Right cardiac atrium (tissue), 5 donors: ENCODE data around the gene CBX2. TPM values are rescaled to one million over a fixed set of nuclear protein-coding genes. Genes with fewer than 3 reads are reported as not detected.

Experiments used
- ATAC-seq, 2 donors: fragments of 200-7000 bp; cut with Tn5 transposase; one replicate each; pipeline versions ENCODE4 v1.8.0 to v1.9.1; 2020; ENCODE audit warnings: moderate library complexity in 2 of 2, mild to moderate bottlenecking in 1 of 2
- DNase-seq, 3 donors: peaks; one replicate each; pipeline ENCODE4 v3.0.0-alpha.2; 2020
- H3K27ac ChIP-seq: one replicate; pipeline ENCODE4 v1.5.1; 2013; ENCODE audit warnings: mild to moderate bottlenecking, low read length, control low read depth, moderate library complexity
- H3K27me3 ChIP-seq: one replicate; pipeline ENCODE4 v1.6.1; 2013; ENCODE audit not compliant: control insufficient read depth, insufficient read depth
- H3K4me1 ChIP-seq: one replicate; pipeline ENCODE4 v1.6.1; 2013; ENCODE audit warnings: low read length; ENCODE audit not compliant: control insufficient read depth, insufficient read depth
- H3K4me3 ChIP-seq: one replicate; pipeline ENCODE4 v1.5.1; 2013; ENCODE audit warnings: low read length, control low read depth
- H3K9me3 ChIP-seq: one replicate; pipeline ENCODE4 v1.6.1; 2013; ENCODE audit warnings: low read length; ENCODE audit not compliant: control insufficient read depth
- WGBS: extraction: QIAGEN DNeasy Blood & Tissue Kit; methylation state at CpG from one replicate; pipeline ENCODE4 v1.1.7; 2013; 5-methylcytosine and 5-hydroxymethylcytosine counted together
- intact Hi-C, 4 donors: fragments of 100-400 bp; cut with DNase I; formaldehyde crosslinking; loops; one replicate each; pipeline versions ENCODE4 v1.11.0 to v1.14.0; 2022 to 2023
- polyA plus RNA-seq: library from polyadenylated mRNA; stranded (reverse); fragments of 200-250 nt; gene quantifications from one replicate; pipeline ENCODE4 v1.2.3, GENCODE V29; 2013
- total RNA-seq, 4 donors: library from RNA; stranded (reverse); fragmentation: NEBNext Ultra II Directional; extraction: Animal tissue kit (Norgen Biotek cat#: 25700); gene quantifications; one replicate each; pipeline ENCODE4 v1.2.1, GENCODE V29; 2021
- donor health status: healthy with polysubstance abuse.
- donor health status: DM: no; HTN: yes; CAD: no.
- donor health status: DM: no; HTN: no; CAD: no.
- donor health status: DM: no; HTN: yes; CAD: no; lungs with severe emphysema.
- donor health status: DM: yes; HTN: yes; CAD: no.

The CBX2 gene
- total and polyA plus RNA-seq, 5 donors, result 1.5 to 3.5 (median 2.4) TPM

- no peak overlapping the region for H3K27ac ChIP-seq
- H3K9me3 ChIP-seq, result no peaks in the 10 kb centered on the region
- WGBS, result 6% methylated on average over 74 of the region's 74 CpGs
- no peak overlapping the region for H3K4me3 ChIP-seq
- ATAC-seq, result peak; percentile 44 to 72
- H3K4me1 ChIP-seq, result no peaks in the 10 kb centered on the region
- peak; percentile 50 to 80 (median 79) for DNase-seq
- no peaks in the 10 kb centered on the region for H3K27me3 ChIP-seq
- intact Hi-C loops, result loop anchor here in 3 of 4 donors (5.0 to 10.0 kb wide), 3 partner anchors 125 to 202 kb away; no protein-coding TSS in a partner anchor
Measured at GRCh38 chr17:79789943-79790804, 12.2 kb downstream of the CBX2 start.

- H3K4me3 ChIP-seq, result no peak overlapping the region
- no peaks in the 10 kb centered on the region for H3K4me1 ChIP-seq
- WGBS, result 4% methylated on average over 68 of the region's 68 CpGs
- H3K27me3 ChIP-seq, result no peaks in the 10 kb centered on the region
- intact Hi-C loops, result loop anchor here in 2 of 4 donors (5.0 to 10.0 kb wide), 2 partner anchors 124 to 201 kb away; no protein-coding TSS in a partner anchor
- H3K9me3 ChIP-seq, result no peaks in the 10 kb centered on the region
- no peak overlapping the region for H3K27ac ChIP-seq
- DNase-seq, result peak; percentile 14 to 44 (median 28)
- no peak for ATAC-seq
Measured at GRCh38 chr17:79790805-79791734, 13.1 kb downstream of the CBX2 start.

DNA sequence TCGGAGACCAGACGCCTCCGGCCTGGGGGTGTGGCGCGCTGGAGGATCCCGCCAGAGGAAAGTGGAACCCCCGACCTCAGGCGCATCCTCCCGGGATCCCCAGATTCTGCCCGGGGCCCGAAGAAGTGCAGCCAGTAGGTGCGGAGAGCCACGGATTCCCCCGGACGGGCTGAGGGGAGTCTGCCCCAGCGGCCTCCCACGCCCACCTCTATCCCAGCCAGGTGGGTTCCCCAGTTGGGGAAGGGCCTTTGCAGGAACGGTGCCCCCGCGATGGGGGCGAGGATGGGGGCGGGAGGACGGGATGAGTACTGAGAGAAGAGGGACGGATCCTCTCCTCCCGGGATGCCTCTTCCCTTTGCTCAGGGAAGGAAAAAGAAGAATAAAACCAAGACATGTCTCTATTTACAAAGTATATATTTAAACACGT lies 13.8 kb downstream of the CBX2 start:
- no peaks in the 10 kb centered on the region for H3K27me3 ChIP-seq
- H3K9me3 ChIP-seq, result no peaks in the 10 kb centered on the region
- ATAC-seq, result no peak
- H3K4me3 ChIP-seq, result no peak overlapping the region
- H3K4me1 ChIP-seq, result no peaks in the 10 kb centered on the region
- intact Hi-C loops, result loop anchor here in 2 of 4 donors (5.0 to 10.0 kb wide), 2 partner anchors 123 to 201 kb away; no protein-coding TSS in a partner anchor
- peak; percentile 10 to 48 (median 43) for DNase-seq
- 6% methylated on average over 26 of the region's 26 CpGs for WGBS
- H3K27ac ChIP-seq, result no peak overlapping the region

GRCh38 chr17:79792341-79792871 lies 14.5 kb downstream of the CBX2 start:
- Histone ChIP-seq H3K27me3 (no peaks in the 10 kb centered on the region), H3K27ac (no peak overlapping the region), H3K4me1 (no peaks in the 10 kb centered on the region), H3K4me3 (no peak overlapping the region), H3K9me3 (no peaks in the 10 kb centered on the region)
- ATAC-seq (no peak), DNase-seq (peak in 2 of 3 donors; percentile 7 to 42)
- intact Hi-C loops, result loop anchor here in 2 of 4 donors (5.0 to 10.0 kb wide), 2 partner anchors 122 to 200 kb away; no protein-coding TSS in a partner anchor
- WGBS, result 14% methylated on average over 22 of the region's 22 CpGs

- intact Hi-C loops, result loop anchor here in 2 of 4 donors (5.0 to 10.0 kb wide), 2 partner anchors 122 to 199 kb away; no protein-coding TSS in a partner anchor
- H3K27ac ChIP-seq, result no peak overlapping the region
- peak in 2 of 3 donors; percentile 66 to 73 for DNase-seq
- no peak overlapping the region for H3K4me3 ChIP-seq
- ATAC-seq, result no peak
- no peaks in the 10 kb centered on the region for H3K27me3 ChIP-seq
- 36% methylated on average over 63 of the region's 63 CpGs for WGBS
- H3K9me3 ChIP-seq, result no peaks in the 10 kb centered on the region
- H3K4me1 ChIP-seq, result no peaks in the 10 kb centered on the region
Measured at GRCh38 chr17:79792984-79793923, 15.3 kb downstream of the CBX2 start.

DNA sequence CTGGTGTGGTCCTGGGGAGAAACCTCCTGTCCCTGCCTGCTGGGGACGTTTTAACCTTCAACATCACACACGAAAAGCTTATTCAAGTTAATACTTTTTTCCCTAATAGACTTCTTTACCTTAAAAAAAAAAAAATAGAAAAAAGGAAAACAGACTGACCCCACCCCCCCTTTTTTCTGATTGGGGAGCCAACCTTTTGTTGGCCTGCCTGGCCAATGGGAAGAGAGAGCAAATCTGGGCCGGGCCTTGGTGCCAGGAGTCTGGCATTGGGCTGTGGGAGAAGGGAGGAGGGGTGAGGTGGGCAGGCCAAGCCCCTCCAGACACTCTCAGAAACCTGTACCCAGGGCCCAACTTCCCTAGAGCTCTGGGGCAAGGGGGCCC lies 16.0 kb downstream of the CBX2 start:
- Histone ChIP-seq H3K27me3 (no peaks in the 10 kb centered on the region), H3K27ac (no peak overlapping the region), H3K4me1 (no peaks in the 10 kb centered on the region), H3K9me3 (no peaks in the 10 kb centered on the region), H3K4me3 (no peak overlapping the region)
- ATAC-seq, result no peak
- peak in 2 of 3 donors; percentile 32 to 37 for DNase-seq
- intact Hi-C loops, result loop anchor here in 2 of 4 donors (5.0 to 10.0 kb wide), 2 partner anchors 121 to 198 kb away; no protein-coding TSS in a partner anchor
- 82% methylated on average over 3 of the region's 3 CpGs for WGBS

- no peaks in the 10 kb centered on the region for H3K4me1 ChIP-seq
- H3K4me3 ChIP-seq, result no peak overlapping the region
- 88% methylated on average over 47 of the region's 47 CpGs for WGBS
Measured at GRCh38 chr17:79794659-79795511, 16.9 kb downstream of the CBX2 start.

GRCh38 chr17:79795795-79796443 lies 18.0 kb downstream of the CBX2 start:
- no peak for ATAC-seq
- intact Hi-C loops, result loop anchor here in 1 of 4 donors (10.0 kb wide), 1 partner anchor 119 kb away; no protein-coding TSS in a partner anchor
- H3K4me1 ChIP-seq, result no peaks in the 10 kb centered on the region
- H3K4me3 ChIP-seq, result peak overlapping the region; percentile 65
- DNase-seq, result peak in 1 of 3 donors; percentile 30
- no peaks in the 10 kb centered on the region for H3K9me3 ChIP-seq
- 85% methylated on average over 8 of the region's 8 CpGs for WGBS
- no peak overlapping the region for H3K27ac ChIP-seq
- H3K27me3 ChIP-seq, result no peaks in the 10 kb centered on the region

More at GRCh38 chr17:79794659-79795511, 16.9 kb downstream of the CBX2 start:
- Histone ChIP-seq H3K27ac (no peak overlapping the region), H3K9me3 (no peaks in the 10 kb centered on the region), H3K27me3 (no peaks in the 10 kb centered on the region)
- ATAC-seq, result no peak
- intact Hi-C loops, result loop anchor here in 2 of 4 donors (5.0 to 10.0 kb wide), 2 partner anchors 120 to 197 kb away; no protein-coding TSS in a partner anchor
- peak; percentile 22 to 67 (median 59) for DNase-seq

DNA sequence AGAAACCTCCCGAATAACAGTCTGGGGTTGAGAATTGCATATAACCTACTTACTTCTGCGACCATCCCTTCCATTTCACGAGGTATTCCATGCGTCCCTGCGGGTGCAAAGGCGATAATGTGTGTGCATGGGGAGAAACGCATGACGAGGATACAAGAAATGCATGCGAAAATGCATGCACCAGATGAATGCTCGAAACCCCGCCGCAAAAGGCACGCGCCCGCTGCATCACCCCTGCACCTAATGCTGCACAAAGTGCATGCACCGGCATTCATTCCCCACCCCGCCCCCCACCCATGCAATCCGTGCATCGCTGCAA lies 18.5 kb downstream of the CBX2 start:
- no peaks in the 10 kb centered on the region for H3K4me1 ChIP-seq
- no peak overlapping the region for H3K27ac ChIP-seq
- DNase-seq (no peak), ATAC-seq (no peak)
- no peaks in the 10 kb centered on the region for H3K9me3 ChIP-seq
- H3K4me3 ChIP-seq, result peak overlapping the region; percentile 65
- no peaks in the 10 kb centered on the region for H3K27me3 ChIP-seq
- under 1% methylated on average over 19 of the region's 19 CpGs for WGBS
- intact Hi-C loops, result loop anchor here in 1 of 4 donors (10.0 kb wide), 1 partner anchor 118 kb away; no protein-coding TSS in a partner anchor
